Measurements from ENCODE around the gene TRO.

TRO gene, protein sequence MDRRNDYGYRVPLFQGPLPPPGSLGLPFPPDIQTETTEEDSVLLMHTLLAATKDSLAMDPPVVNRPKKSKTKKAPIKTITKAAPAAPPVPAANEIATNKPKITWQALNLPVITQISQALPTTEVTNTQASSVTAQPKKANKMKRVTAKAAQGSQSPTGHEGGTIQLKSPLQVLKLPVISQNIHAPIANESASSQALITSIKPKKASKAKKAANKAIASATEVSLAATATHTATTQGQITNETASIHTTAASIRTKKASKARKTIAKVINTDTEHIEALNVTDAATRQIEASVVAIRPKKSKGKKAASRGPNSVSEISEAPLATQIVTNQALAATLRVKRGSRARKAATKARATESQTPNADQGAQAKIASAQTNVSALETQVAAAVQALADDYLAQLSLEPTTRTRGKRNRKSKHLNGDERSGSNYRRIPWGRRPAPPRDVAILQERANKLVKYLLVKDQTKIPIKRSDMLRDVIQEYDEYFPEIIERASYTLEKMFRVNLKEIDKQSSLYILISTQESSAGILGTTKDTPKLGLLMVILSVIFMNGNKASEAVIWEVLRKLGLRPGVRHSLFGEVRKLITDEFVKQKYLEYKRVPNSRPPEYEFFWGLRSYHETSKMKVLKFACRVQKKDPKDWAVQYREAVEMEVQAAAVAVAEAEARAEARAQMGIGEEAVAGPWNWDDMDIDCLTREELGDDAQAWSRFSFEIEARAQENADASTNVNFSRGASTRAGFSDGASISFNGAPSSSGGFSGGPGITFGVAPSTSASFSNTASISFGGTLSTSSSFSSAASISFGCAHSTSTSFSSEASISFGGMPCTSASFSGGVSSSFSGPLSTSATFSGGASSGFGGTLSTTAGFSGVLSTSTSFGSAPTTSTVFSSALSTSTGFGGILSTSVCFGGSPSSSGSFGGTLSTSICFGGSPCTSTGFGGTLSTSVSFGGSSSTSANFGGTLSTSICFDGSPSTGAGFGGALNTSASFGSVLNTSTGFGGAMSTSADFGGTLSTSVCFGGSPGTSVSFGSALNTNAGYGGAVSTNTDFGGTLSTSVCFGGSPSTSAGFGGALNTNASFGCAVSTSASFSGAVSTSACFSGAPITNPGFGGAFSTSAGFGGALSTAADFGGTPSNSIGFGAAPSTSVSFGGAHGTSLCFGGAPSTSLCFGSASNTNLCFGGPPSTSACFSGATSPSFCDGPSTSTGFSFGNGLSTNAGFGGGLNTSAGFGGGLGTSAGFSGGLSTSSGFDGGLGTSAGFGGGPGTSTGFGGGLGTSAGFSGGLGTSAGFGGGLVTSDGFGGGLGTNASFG (N-terminal part only)

DNA sequence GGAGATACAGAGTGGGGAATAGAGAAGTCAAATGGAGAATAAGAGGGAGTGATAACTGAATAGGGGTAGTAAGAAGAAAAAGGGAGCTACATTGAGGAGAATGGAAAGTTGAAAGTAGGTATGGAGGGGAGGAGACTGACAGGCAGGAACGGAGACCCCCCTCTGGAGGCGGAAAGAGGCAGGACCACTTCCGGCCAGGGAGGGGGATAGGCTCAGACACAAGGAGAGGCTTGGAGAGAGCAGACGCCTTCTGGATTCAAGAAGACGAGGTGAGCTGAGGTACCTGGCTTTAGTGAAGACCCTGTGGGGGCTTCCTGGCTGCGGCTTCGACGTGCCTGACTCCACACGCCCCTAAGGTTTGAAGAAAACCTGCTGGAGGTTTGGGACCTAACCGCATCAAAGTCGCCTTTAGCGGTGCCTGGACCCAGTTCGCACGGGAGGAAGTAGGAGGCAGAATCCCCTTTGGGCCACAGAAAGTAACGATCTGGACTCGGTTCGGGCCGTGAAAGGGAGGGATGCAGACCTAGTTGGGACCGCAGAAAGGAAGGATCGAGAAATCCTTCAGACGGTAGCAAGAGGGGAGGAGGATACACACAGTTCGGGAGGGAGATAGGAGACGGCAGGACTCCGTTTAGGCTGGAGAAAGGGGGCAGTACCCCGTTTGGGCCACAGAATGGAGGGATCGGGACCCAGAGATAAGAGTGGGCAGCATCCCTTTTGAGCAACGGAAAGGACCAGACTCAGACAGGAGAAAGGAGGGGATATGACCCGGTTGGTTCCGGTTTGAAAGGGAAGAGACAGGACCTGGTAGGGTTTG is at the start of gene TRO:
TSS of gene TRO (plus strand) at position 215 of the 817 bp plus-strand sequence. CDS start 1,423 bp downstream, outside the sequence.
- DNase-seq, result no peak

- DNase-seq, result no peak
Measured at GRCh38 chrX:54885740-54886139, 34.9 kb upstream of the TRO start.

- peak; percentile 3 for DNase-seq
Measured at GRCh38 chrX:54891573-54891972, 29.1 kb upstream of the TRO start.

DNA sequence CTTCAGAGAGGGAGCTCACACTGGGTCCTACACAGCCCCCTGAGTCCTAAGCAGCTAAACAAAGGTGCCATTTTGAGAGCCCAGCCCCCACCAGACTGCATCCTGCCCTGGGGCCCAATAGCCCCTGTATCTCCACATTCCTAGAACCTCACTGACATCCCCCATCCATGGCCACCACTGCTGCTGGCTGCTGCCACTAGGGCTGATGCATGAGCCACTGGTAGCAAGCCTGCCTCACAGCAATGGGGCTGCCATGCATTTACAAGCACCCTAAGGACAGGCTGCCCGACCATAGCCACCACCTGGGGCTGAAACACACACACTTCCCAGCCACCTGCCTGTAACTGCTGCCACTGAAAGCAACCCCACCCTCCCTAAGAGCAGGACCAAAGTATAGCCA is 26.5 kb upstream of the TRO start:
- DNase-seq, result no peak

DNA sequence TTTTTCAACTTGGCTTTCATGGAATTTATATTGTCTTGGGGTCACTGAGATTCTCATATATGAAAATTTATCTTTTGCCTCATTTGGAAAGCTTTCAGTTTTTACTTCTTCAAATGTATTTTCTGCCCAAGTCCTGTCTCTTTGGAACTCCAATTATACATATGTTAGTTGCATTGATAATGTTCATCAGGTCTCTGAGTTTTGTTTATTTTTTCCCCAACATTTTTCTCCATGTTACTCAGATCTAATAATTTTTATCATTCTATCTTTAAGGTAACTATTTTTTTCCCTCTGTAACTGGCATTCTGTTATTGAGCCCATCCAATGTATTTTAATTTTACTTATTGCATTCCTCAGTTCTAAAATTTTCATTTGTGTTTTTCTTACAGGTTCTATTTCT is 10.7 kb upstream of the TRO start:
- no peak for DNase-seq

DNA sequence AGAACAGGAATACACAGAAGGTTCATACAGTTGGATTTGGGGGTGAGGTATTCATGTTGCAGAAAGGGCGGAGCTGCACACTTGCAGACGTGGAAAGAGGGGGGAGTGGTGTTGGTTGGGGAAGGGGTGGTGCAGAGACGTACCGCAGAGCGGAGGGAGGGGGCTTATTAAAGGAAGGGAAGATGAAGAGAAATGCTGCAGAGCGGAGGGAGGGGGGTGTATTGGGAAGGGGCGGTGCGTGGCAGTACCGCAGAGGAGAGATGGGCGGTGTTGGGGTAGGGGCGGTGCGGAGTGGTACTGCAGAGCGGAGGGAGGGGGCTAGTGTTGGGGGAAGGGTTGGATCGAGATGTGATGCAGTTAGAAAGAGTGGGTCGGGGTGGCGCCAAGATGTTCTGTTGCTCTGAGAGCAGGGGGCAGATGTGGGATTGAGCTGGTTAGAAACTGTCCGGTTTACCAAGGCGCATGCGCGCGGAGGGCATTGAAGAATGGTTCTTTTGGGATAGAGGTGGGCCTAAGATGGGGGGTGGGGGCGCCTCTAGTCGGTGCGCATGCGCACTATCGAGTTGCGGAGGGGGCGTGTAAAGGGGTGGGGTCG is 900 bp downstream of the TRO start:
- DNase-seq, result peak; percentile 58

DNA sequence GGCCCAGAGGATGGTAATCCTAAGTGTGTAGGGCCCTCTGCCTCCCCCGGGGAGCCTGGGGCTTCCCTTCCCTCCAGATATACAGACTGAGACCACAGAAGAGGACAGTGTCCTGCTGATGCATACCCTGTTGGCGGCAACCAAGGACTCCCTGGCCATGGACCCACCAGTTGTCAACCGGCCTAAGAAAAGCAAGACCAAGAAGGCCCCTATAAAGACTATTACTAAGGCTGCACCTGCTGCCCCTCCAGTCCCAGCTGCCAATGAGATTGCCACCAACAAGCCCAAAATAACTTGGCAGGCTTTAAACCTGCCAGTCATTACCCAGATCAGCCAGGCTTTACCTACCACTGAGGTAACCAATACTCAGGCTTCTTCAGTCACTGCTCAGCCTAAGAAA is 1.9 kb downstream of the TRO start:
- DNase-seq, result no peak

DNA sequence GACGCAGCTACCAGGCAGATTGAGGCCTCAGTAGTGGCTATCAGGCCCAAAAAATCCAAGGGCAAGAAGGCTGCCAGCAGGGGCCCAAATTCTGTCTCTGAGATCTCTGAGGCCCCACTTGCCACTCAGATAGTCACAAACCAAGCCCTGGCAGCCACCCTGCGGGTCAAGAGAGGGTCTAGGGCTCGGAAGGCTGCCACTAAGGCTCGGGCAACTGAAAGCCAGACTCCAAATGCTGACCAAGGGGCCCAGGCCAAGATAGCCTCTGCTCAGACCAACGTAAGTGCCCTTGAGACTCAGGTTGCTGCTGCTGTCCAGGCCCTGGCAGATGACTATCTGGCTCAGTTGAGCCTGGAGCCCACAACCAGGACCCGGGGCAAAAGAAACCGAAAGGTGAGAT is 2.8 kb downstream of the TRO start:
- DNase-seq, result no peak

DNA sequence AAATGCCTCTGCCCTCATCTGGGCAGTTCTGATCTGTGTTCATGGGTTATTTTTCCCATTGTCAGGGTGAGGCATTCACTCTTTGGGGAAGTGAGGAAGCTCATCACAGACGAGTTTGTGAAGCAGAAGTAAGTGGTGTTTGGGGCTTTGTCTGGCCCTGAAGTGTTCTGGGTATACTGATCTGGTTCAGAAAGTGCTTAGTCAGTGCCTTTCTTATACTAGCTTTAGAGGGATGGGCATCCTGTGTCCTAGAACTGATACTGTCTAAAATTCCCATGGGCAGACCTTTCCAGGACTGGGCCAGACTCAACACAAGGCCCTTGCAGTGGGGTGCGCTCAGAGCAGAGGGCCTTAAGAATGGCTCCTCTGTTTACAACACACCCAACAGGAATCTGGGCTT is 6.4 kb downstream of the TRO start:
- no peak for DNase-seq

GRCh38 chrX:54928876-54929275 is 8.3 kb downstream of the TRO start:
- DNase-seq, result no peak

GRCh38 chrX:54930291-54931049 is 9.8 kb downstream of the TRO start:
- no peak for DNase-seq

- no peak for DNase-seq
Measured at GRCh38 chrX:54931107-54931506, 10.5 kb downstream of the TRO start.

- DNase-seq, result no peak
Measured at GRCh38 chrX:54933150-54933826, 12.7 kb downstream of the TRO start.

GRCh38 chrX:54934058-54934457 is 13.4 kb downstream of the TRO start:
- no peak for DNase-seq

GRCh38 chrX:54934890-54935289 is 14.3 kb downstream of the TRO start:
- no peak for DNase-seq

- no peak for DNase-seq
Measured at GRCh38 chrX:54935306-54935705, 14.7 kb downstream of the TRO start.

DNA sequence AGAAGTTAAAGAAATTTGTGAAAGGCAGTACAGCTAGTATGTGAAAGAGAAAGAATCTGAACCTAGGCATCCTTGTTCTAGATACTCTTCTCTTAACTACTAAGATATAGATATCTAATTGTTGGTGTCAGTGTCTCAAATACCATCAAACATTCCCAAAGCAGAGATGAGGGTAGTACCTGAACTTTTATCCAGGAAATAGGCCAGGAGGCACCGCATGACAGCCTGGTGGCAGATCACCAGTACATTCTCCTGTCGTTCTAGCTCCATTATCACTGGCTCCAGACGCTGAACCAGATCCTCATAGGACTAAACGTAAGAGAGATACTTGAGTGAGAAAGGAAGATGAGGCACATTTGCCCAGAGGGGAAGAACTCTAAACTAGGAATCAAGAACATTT is 16.8 kb downstream of the TRO start:
- DNase-seq, result no peak

GRCh38 chrX:54944816-54945215 is 24.2 kb downstream of the TRO start:
- DNase-seq, result no peak

DNA sequence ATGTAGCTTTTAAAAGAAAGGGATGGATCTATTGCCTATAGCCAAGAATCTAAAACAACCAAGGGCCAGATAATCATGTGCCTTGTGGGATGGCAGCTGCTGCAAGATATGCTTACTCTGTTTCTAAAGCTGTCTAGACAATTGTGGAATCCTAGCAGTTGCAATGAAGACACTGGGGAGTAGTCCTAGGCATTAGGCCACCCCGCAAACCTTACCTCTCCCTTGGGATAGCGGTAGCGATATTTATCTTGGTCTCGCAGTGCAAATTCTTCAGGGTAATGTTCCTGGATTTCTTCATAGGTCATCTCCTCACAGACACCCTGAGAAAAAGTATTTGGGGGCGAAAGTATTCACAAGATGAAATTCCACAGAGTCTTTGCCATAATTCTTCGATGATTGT is 24.6 kb downstream of the TRO start:
- DNase-seq, result no peak

GRCh38 chrX:54950730-54951375 is 30.2 kb downstream of the TRO start:
- no peak for DNase-seq
